Measurements from ENCODE around the gene MAP2K2. TPM values are rescaled to one million over a fixed set of nuclear protein-coding genes. Genes with fewer than 3 reads are reported as not detected.
"Not testable (repeated sequence)": the region's sequence is repeated elsewhere in the genome, so short reads cannot be mapped to it uniquely, and the experiment has no call there.

MAP2K2 gene
- total and polyA plus RNA-seq, 10 donors = 95.3 to 165 (median 116) TPM

GRCh38 chr19:4144666-4145249 lies 20.8 kb upstream of the MAP2K2 start:
- Histone ChIP-seq H3K27me3 (replicated peaks in 1 of 7) (peaks cover 0 to 36% (median 0%) of the 10 kb centered on the region in 7 donors), H3K4me1 (peaks cover 6 to 13% (median 10%) of the 10 kb centered on the region in 6 donors), H3K36me3 (no peaks in the 10 kb centered on the region), H3K9me3 (no peaks in the 10 kb centered on the region), H3K4me3 (no peak overlapping the region), H3K27ac (peak overlapping the region in 3 of 8 donors; percentile 33 to 74 (median 71))
- 29 to 54% (median 44%) methylated on average over 5 to 7 of the region's 7 CpGs for WGBS, 5 donors
- DNase-seq = no peak
- TF ChIP-seq POLR2A (IDR thresholded peaks at IDR 0.05) (no peak), POLR2AphosphoS5 (IDR thresholded peaks at IDR 0.05) (no peak)
- TF ChIP-seq, protein P1, sequence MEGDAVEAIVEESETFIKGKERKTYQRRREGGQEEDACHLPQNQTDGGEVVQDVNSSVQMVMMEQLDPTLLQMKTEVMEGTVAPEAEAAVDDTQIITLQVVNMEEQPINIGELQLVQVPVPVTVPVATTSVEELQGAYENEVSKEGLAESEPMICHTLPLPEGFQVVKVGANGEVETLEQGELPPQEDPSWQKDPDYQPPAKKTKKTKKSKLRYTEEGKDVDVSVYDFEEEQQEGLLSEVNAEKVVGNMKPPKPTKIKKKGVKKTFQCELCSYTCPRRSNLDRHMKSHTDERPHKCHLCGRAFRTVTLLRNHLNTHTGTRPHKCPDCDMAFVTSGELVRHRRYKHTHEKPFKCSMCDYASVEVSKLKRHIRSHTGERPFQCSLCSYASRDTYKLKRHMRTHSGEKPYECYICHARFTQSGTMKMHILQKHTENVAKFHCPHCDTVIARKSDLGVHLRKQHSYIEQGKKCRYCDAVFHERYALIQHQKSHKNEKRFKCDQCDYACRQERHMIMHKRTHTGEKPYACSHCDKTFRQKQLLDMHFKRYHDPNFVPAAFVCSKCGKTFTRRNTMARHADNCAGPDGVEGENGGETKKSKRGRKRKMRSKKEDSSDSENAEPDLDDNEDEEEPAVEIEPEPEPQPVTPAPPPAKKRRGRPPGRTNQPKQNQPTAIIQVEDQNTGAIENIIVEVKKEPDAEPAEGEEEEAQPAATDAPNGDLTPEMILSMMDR (IDR thresholded peaks at IDR 0.05 in 8 of 11, conservative IDR thresholded peaks at IDR 0.05 in 3 of 11) = no peak
- intact Hi-C loops (cut with DNase I; ENCODE audit: low total_unique reads) = no loop called here

DNA sequence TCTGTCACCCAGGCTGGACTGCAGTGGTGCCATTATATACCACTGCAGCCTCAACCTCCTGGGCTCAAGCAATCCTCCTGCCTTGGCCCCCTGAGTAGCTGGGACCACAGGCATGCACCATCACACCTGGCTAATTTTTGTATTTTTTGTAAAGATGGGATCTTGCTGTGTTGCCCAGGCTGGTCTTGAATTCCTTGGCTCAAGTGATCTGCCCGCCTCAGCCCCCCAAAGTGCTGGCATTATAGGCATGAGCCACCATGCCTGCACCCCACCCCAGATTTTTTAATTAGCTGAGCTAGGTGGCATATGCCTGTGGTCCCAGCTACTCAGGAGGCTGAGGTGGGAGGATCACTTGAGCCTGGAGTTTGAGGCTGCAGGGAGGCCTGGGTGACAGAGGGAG lies 19.0 kb upstream of the MAP2K2 start:
- intact Hi-C loops (cut with DNase I; ENCODE audit: low total_unique reads); DNase-seq; H3K9me3 ChIP-seq; H3K36me3 ChIP-seq; H3K4me3 ChIP-seq; H3K27ac ChIP-seq: not testable (repeated sequence)
- peaks cover 0 to 30% (median 0%) of the 10 kb centered on the region in 7 donors for H3K27me3 ChIP-seq (replicated peaks in 1 of 7)
- H3K4me1 ChIP-seq = peaks cover 6 to 17% (median 12%) of the 10 kb centered on the region in 6 donors
- 30 to 96% (median 89%) methylated on average over 1 of the region's 1 CpG for WGBS, 5 donors

DNA sequence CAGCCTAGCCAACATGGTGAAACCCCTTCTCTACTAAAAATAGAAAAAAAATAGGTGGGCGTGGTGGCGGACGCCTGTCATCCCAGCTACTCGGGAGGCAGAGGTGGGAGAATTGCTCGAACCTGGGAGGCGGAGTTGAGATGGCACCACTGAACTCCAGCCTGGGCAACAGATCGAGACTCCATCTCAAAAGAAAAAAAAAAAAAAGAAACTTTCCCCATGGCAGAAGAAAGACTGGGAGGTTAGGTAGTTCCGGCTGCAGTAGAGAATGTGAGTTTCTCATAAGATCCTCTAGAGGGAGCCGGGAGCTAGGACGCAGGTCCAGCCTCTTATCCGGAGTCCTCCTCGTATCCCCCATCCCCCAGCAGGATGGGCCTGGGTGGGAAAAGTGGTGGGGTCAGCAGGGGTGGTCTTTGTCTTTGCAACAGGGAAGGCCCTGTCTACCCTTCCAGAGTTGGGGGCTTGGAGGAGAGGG lies 16.4 kb upstream of the MAP2K2 start:
- DNase-seq = peak; percentile 77
- Histone ChIP-seq H3K9me3 (no peaks in the 10 kb centered on the region), H3K36me3 (no peaks in the 10 kb centered on the region), H3K27ac (peak overlapping the region in 1 of 8 donors; percentile 3), H3K27me3 (replicated peaks in 1 of 7) (peaks cover 0 to 14% (median 0%) of the 10 kb centered on the region in 7 donors), H3K4me3 (peak overlapping the region in 1 of 8 donors; percentile 24), H3K4me1 (peaks cover 6 to 17% (median 11%) of the 10 kb centered on the region in 6 donors)
- WGBS, 5 donors = 18 to 27% (median 22%) methylated on average over 12 of the region's 12 CpGs
- intact Hi-C loops (cut with DNase I; ENCODE audit: low total_unique reads) = no loop called here
- TF ChIP-seq POLR2A (IDR thresholded peaks at IDR 0.05) = no peak
- no peak for TF ChIP-seq POLR2AphosphoS5 (IDR thresholded peaks at IDR 0.05)
- TF ChIP-seq, protein P1 (IDR thresholded peaks at IDR 0.05 in 8 of 11, conservative IDR thresholded peaks at IDR 0.05 in 3 of 11) = peak in 7 of 11 experiments; percentile 28 to 53 (median 41)

DNA sequence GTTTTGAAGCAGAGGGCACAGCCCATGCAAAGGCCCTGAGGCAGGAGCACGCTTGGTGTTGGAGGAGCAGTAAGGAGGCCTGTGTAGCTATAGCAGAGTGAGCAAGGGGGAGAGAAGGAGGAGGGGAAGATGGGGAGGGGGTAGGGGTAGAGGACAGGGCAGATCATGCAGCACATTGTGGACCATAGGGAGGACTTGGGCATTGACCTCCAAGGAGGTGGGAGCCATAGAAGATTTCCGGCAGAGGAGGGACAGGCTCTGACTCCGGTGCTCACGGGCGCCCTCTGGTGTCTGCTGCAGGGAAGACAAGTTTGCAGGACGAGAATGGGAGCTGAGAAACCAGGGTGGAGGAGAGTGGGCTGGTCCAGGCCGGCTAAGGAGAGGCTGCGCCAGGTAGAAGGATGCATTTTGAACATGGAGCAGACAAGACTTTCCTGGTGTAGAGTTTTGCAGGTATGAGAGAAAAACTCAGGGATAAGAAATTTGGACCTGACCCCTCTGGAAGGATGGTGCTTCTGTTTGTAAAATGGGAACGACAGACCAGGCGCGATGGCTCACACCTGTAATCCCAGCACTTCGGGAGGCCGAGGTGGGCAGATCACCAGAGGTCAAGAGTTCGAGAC lies 15.8 kb upstream of the MAP2K2 start:
- TF ChIP-seq POLR2AphosphoS5 (IDR thresholded peaks at IDR 0.05) = peak in 2 of 3 donors; percentile 49 to 53
- TF ChIP-seq POLR2A (IDR thresholded peaks at IDR 0.05) = no peak
- TF ChIP-seq, protein P1 (IDR thresholded peaks at IDR 0.05 in 8 of 11, conservative IDR thresholded peaks at IDR 0.05 in 3 of 11) = peak; percentile 77 to 93 (median 85)
- intact Hi-C loops (cut with DNase I; ENCODE audit: low total_unique reads) = loop anchor here (5.0 kb wide), 1 partner anchor 152 kb away; the partner anchor contains the start of gene EEF2
- H3K27ac ChIP-seq = no peak overlapping the region
- peak overlapping the region in 1 of 8 donors; percentile 24 for H3K4me3 ChIP-seq
- WGBS, 5 donors = 31 to 34% (median 31%) methylated on average over 14 of the region's 14 CpGs
- peaks cover 6 to 17% (median 11%) of the 10 kb centered on the region in 6 donors for H3K4me1 ChIP-seq
- H3K9me3 ChIP-seq = no peaks in the 10 kb centered on the region
- DNase-seq = peak; percentile 96
- peaks cover 0 to 10% (median 0%) of the 10 kb centered on the region in 7 donors for H3K27me3 ChIP-seq (replicated peaks in 1 of 7)
- H3K36me3 ChIP-seq = no peaks in the 10 kb centered on the region
